OCI-LY1 (cell line): ENCODE results near the gene SLC25A21.

Experiments
- H2AFZ ChIP-seq: fragments of 200-600 bp; sonication (generic), shearing (Covaris generic); 2 replicates; pipeline ENCODE4 v1.6.0; 2014; ENCODE audit warnings: antibody characterized with exemption, mild to moderate bottlenecking, low read length
- H3F3A ChIP-seq: fragments of 200-600 bp; sonication (generic), shearing (Covaris generic); 2 replicates; pipeline ENCODE4 v1.6.0; 2014; ENCODE audit warnings: mild to moderate bottlenecking, antibody characterized with exemption, low read length, moderate library complexity; ENCODE audit not compliant: insufficient read depth
- H3K27ac ChIP-seq: fragments of 200-600 bp; sonication (generic); 2 replicates; pipeline ENCODE4 v1.5.1; 2014; ENCODE audit warnings: low read length, mixed run types, mild to moderate bottlenecking, low read depth; ENCODE audit not compliant: poor library complexity, severe bottlenecking
- H3K27me3 ChIP-seq: fragments of 200-600 bp; sonication (generic); 2 replicates; pipeline ENCODE4 v1.6.0; 2014; ENCODE audit warnings: antibody characterized with exemption, mild to moderate bottlenecking, low read length, moderate library complexity; ENCODE audit not compliant: insufficient read depth
- H3K36me3 ChIP-seq: fragments of 200-600 bp; sonication (generic); 2 replicates; pipeline ENCODE4 v1.6.1; 2014; ENCODE audit warnings: mild to moderate bottlenecking, antibody characterized with exemption, low read length, moderate library complexity, mixed read lengths; ENCODE audit not compliant: insufficient read depth
- H3K4me1 ChIP-seq: fragments of 200-600 bp; sonication (generic); 2 replicates; pipeline ENCODE4 v1.5.1; 2014; ENCODE audit warnings: mild to moderate bottlenecking, low read length, moderate library complexity; ENCODE audit not compliant: insufficient read depth, severe bottlenecking
- H3K4me2 ChIP-seq: fragments of 200-600 bp; sonication (generic), shearing (Covaris generic); 2 replicates; pipeline ENCODE4 v1.6.1; 2014; ENCODE audit warnings: low read length
- H3K4me3 ChIP-seq: fragments of 200-600 bp; sonication (generic); 2 replicates; pipeline ENCODE4 v1.5.1; 2014; ENCODE audit warnings: low read length, low read depth, mild to moderate bottlenecking, mixed read lengths; ENCODE audit not compliant: poor library complexity, severe bottlenecking
- H3K79me2 ChIP-seq: fragments of 200-600 bp; shearing (Covaris generic); 2 replicates; pipeline ENCODE4 v1.6.1; 2016; ENCODE audit warnings: mixed run types, low read length, mixed read lengths; ENCODE audit not compliant: insufficient read depth
- H3K9ac ChIP-seq: fragments of 200-600 bp; sonication (generic), shearing (Covaris generic); 2 replicates; pipeline ENCODE4 v1.6.1; 2014; ENCODE audit warnings: mild to moderate bottlenecking, low read length, mixed read lengths
- H3K9me2 ChIP-seq: fragments of 200-600 bp; sonication (generic), shearing (Covaris generic); 2 replicates; pipeline ENCODE4 v1.6.1; 2014; ENCODE audit warnings: low read depth, mild to moderate bottlenecking, low read length, mixed read lengths
- H3K9me3 ChIP-seq: fragments of 200-600 bp; shearing (Covaris generic); 2 replicates; pipeline ENCODE4 v1.6.1; 2014; ENCODE audit warnings: low read length, mixed read lengths
- H4K20me1 ChIP-seq: fragments of 200-600 bp; sonication (generic), shearing (Covaris generic); 2 replicates; pipeline ENCODE4 v1.6.0; 2016; ENCODE audit warnings: mild to moderate bottlenecking, low read length; ENCODE audit not compliant: insufficient read depth
- EZH2 ChIP-seq: fragments of 200-600 bp; sonication (generic), shearing (Covaris generic); IDR thresholded peaks from 2 replicates; pipeline ENCODE4 v1.8.0; 2017; ENCODE audit warnings: borderline replicate concordance, mixed run types, mild to moderate bottlenecking, antibody characterized with exemption, low read length, moderate library complexity, mixed read lengths
- TF ChIP-seq, protein P1 (sequence below): fragments of 200-600 bp; sonication (generic), shearing (Covaris generic); IDR thresholded peaks from 2 replicates; pipeline ENCODE4 v1.5.1; 2017; ENCODE audit warnings: mild to moderate bottlenecking, antibody characterized with exemption, low read length, moderate library complexity, mixed read lengths

Gene SLC25A21

DNA sequence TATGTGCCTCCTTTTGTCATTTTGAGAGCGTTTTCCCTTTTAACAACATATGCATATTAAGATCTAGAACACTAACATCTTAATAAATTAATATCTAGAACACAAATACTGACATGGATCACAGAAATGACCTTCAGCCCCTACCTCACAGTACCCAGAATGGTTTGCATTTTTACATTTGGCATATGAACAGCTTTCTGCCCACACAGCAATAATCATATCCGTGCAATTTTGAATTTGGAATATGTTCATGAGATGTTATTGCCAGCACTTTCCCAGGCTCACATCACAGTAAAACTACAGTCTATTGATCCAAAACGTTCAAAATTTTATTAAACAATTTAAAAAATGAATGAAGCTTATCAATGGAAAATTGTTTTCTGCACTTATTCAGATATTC is 114.6 kb downstream of the SLC25A21 start:
- Histone ChIP-seq H3K4me2 (no peak overlapping the region), H3K27ac (no peak overlapping the region), H3K79me2 (no peaks in the 10 kb centered on the region), H3K4me3 (no peak overlapping the region), H3K4me1 (no peaks in the 10 kb centered on the region), H3K9me3 (no peaks in the 10 kb centered on the region), H3K9me2 (no peaks in the 10 kb centered on the region), H3K27me3 (no peaks in the 10 kb centered on the region), H3F3A (no peaks in the 10 kb centered on the region), H2AFZ (no peak overlapping the region), H3K9ac (no peak overlapping the region), H3K36me3 (no peaks in the 10 kb centered on the region), H4K20me1 (no peaks in the 10 kb centered on the region)
- no peak for TF ChIP-seq EZH2
- TF ChIP-seq, protein P1, sequence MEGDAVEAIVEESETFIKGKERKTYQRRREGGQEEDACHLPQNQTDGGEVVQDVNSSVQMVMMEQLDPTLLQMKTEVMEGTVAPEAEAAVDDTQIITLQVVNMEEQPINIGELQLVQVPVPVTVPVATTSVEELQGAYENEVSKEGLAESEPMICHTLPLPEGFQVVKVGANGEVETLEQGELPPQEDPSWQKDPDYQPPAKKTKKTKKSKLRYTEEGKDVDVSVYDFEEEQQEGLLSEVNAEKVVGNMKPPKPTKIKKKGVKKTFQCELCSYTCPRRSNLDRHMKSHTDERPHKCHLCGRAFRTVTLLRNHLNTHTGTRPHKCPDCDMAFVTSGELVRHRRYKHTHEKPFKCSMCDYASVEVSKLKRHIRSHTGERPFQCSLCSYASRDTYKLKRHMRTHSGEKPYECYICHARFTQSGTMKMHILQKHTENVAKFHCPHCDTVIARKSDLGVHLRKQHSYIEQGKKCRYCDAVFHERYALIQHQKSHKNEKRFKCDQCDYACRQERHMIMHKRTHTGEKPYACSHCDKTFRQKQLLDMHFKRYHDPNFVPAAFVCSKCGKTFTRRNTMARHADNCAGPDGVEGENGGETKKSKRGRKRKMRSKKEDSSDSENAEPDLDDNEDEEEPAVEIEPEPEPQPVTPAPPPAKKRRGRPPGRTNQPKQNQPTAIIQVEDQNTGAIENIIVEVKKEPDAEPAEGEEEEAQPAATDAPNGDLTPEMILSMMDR: no peak

DNA sequence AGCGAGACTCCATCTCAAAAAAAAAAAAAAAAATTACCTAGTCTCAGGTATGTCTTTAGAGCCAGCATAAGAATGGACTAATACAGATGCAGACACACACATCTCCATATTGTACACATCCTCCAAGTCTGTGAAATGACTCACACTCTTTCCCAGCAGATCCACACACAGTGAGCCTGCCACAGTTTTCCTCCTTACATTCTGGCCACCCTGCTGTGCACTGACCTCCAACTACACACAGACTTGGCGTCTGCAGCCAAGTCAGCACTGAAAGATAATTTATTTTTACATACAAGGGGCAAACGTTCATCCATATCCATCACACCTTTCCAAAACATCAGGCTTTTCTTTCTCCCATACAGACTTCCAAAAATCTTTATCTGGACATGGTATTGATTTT is 115.9 kb downstream of the SLC25A21 start:
- H3K9ac ChIP-seq: no peak overlapping the region
- no peaks in the 10 kb centered on the region for H3K36me3 ChIP-seq
- H4K20me1 ChIP-seq: no peaks in the 10 kb centered on the region
- H3F3A ChIP-seq: no peaks in the 10 kb centered on the region
- no peak for TF ChIP-seq EZH2
- TF ChIP-seq, protein P1: no peak
- H3K79me2 ChIP-seq: no peaks in the 10 kb centered on the region
- no peaks in the 10 kb centered on the region for H3K9me2 ChIP-seq
- no peaks in the 10 kb centered on the region for H3K27me3 ChIP-seq
- H3K4me1 ChIP-seq: no peaks in the 10 kb centered on the region
- H3K4me2 ChIP-seq: no peak overlapping the region
- no peak overlapping the region for H3K4me3 ChIP-seq
- no peaks in the 10 kb centered on the region for H3K9me3 ChIP-seq
- no peak overlapping the region for H3K27ac ChIP-seq
- H2AFZ ChIP-seq: no peak overlapping the region

DNA sequence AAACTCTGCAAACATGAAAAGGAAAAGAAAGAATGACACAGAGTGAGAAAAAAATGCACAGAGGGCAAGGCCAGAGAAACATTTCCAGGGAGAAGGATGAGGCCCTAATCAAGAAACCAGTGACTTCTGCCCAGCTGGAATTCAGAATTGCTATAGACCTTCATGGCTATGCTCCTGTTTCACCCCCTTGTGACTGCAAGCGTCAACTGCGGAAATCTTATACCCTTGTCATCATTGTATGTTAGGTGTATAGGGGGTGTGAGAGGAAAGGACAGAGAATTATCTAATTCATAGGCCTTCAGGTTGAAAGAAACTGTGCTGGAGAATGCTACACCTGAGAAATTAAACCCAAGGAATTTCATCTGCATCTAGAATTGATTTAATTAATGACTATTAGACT is 117.5 kb downstream of the SLC25A21 start:
- TF ChIP-seq EZH2: no peak
- TF ChIP-seq, protein P1: no peak
- Histone ChIP-seq H3K27me3 (no peaks in the 10 kb centered on the region), H3F3A (no peaks in the 10 kb centered on the region), H3K79me2 (no peaks in the 10 kb centered on the region), H3K4me1 (no peaks in the 10 kb centered on the region), H2AFZ (no peak overlapping the region), H3K9me3 (no peaks in the 10 kb centered on the region), H3K4me2 (no peak overlapping the region), H3K9ac (no peak overlapping the region), H3K4me3 (no peak overlapping the region), H4K20me1 (no peaks in the 10 kb centered on the region), H3K9me2 (no peaks in the 10 kb centered on the region), H3K27ac (no peak overlapping the region), H3K36me3 (no peaks in the 10 kb centered on the region)
